Esophagus squamous epithelium (tissue), 5 donors: ENCODE results near the gene PPP1R14B. TPM values are rescaled to one million over a fixed set of nuclear protein-coding genes. Genes with fewer than 3 reads are reported as not detected.
A peak's percentile ranks its signal among the peaks of the same experiment; 100 is the strongest.

Experiments
- DNase-seq: peaks from one replicate; lab custom pipeline; 2025; lab: John Stamatoyannopoulos, UW
- H3K27ac ChIP-seq, 4 donors: fragments of 200-600 bp; sonication (generic); one replicate each; pipeline ENCODE4 v1.5.1; 2016 to 2019; ENCODE audit warnings: mild to moderate bottlenecking in 1 of 4
- H3K27me3 ChIP-seq, 4 donors: fragments of 200-600 bp; sonication (generic); 1 replicate in 3 of 4; 2 replicates in 1 of 4; pipeline versions ENCODE4 v1.5.1 to v1.6.0; 2017 to 2021; ENCODE audit warnings: antibody characterized with exemption in 1 of 4
- H3K36me3 ChIP-seq, 3 donors: fragments of 200-600 bp; sonication (generic); one replicate each; pipeline ENCODE4 v1.5.1; 2016 to 2019
- H3K4me1 ChIP-seq, 3 donors: fragments of 200-600 bp; sonication (generic); one replicate each; pipeline ENCODE4 v1.5.1; 2017 to 2019
- H3K4me3 ChIP-seq, 4 donors: fragments of 200-600 bp; sonication (generic); 1 replicate in 3 of 4; 2 replicates in 1 of 4; pipeline ENCODE4 v1.5.1; 2016 to 2019; ENCODE audit warnings: mild to moderate bottlenecking in 2 of 4, moderate library complexity in 1 of 4
- H3K9me3 ChIP-seq, 3 donors: fragments of 200-600 bp; sonication (generic); one replicate each; pipeline ENCODE4 v1.5.1; 2016 to 2019
- CTCF ChIP-seq, 6 experiments: fragments of 450-650 bp in 4 of 6; fragments of 200-600 bp in 2 of 6; sonication (generic) in 2 of 6; IDR thresholded peaks; one replicate each; pipeline ENCODE4 v1.5.1; 2016 to 2019; ENCODE audit warnings: antibody characterized with exemption in 6 of 6, mild to moderate bottlenecking in 4 of 6, moderate library complexity in 4 of 6
- POLR2A ChIP-seq, 4 donors: fragments of 450-650 bp; IDR thresholded peaks; one replicate each; pipeline ENCODE4 v1.6.1; 2017; ENCODE audit warnings: antibody characterized with exemption in 4 of 4, mild to moderate bottlenecking in 4 of 4, moderate library complexity in 3 of 4
- WGBS, 2 donors: methylation state at CpG; one replicate each; pipeline ENCODE4 v1.1.5; 2018; 5-methylcytosine and 5-hydroxymethylcytosine counted together
- intact Hi-C: fragments of 100-400 bp; cut with DNase I; formaldehyde crosslinking; loops from one replicate; pipeline ENCODE4 v1.15.0; 2022
- total RNA-seq, 4 donors: library from RNA; depleted of rRNA; stranded (reverse); fragments of >200 nt; gene quantifications; one replicate each; pipeline ENCODE4 v1.1.0, GENCODE V29; 2016
- donor health status: DM: yes; HTN: yes; CAD: no.

The PPP1R14B gene
- total RNA-seq, 4 donors from 2014 or later = 137 to 279 (median 203) TPM

GRCh38 chr11:64283092-64283491 lies 36.3 kb upstream of the PPP1R14B start:
- H3K4me1 ChIP-seq = peaks cover 24 to 56% (median 28%) of the 10 kb centered on the region in 3 donors
- peak overlapping the region; percentile 2 to 99 (median 97) for H3K27ac ChIP-seq

GRCh38 chr11:64281957-64282770 lies 35.4 kb upstream of the PPP1R14B start:
- H3K27me3 ChIP-seq = no peaks in the 10 kb centered on the region
- 89 to 95% methylated on average over 16 to 19 of the region's 22 CpGs for WGBS, 2 donors
- TF ChIP-seq POLR2A (IDR thresholded peaks at IDR 0.05) (no peak), CTCF (IDR thresholded peaks at IDR 0.05) (no peak)
- peaks cover 24 to 55% (median 29%) of the 10 kb centered on the region in 3 donors for H3K4me1 ChIP-seq
- no peak overlapping the region for H3K4me3 ChIP-seq
- DNase-seq = no peak
- intact Hi-C loops = no loop called here
- H3K36me3 ChIP-seq = peaks cover 4 to 47% (median 9%) of the 10 kb centered on the region in 3 donors
- peak overlapping the region in 1 of 4 donors; percentile 1 for H3K27ac ChIP-seq
- no peaks in the 10 kb centered on the region for H3K9me3 ChIP-seq

More at GRCh38 chr11:64283092-64283491, 36.3 kb upstream of the PPP1R14B start:
- Histone ChIP-seq H3K9me3 (no peaks in the 10 kb centered on the region), H3K27me3 (no peaks in the 10 kb centered on the region), H3K4me3 (peak overlapping the region in 2 of 4 donors; percentile 81 to 87), H3K36me3 (peaks cover 3 to 45% (median 4%) of the 10 kb centered on the region in 3 donors)
- WGBS, 2 donors = 84 to 89% methylated on average over 3 of the region's 3 CpGs
- intact Hi-C loops = no loop called here
- no peak for TF ChIP-seq CTCF (IDR thresholded peaks at IDR 0.05)
- no peak for TF ChIP-seq POLR2A (IDR thresholded peaks at IDR 0.05)
- no peak for DNase-seq

GRCh38 chr11:64278576-64279190 lies 31.9 kb upstream of the PPP1R14B start:
- H3K4me3 ChIP-seq = no peak overlapping the region
- H3K27ac ChIP-seq = no peak overlapping the region
- 88 to 97% methylated on average over 4 to 5 of the region's 8 CpGs for WGBS, 2 donors
- no peaks in the 10 kb centered on the region for H3K27me3 ChIP-seq
- H3K9me3 ChIP-seq = no peaks in the 10 kb centered on the region
- peaks cover 4 to 72% (median 9%) of the 10 kb centered on the region in 3 donors for H3K36me3 ChIP-seq
- peaks cover 17 to 58% (median 20%) of the 10 kb centered on the region in 3 donors for H3K4me1 ChIP-seq
- intact Hi-C loops = no loop called here
- DNase-seq = no peak
- TF ChIP-seq POLR2A (IDR thresholded peaks at IDR 0.05) (no peak), CTCF (IDR thresholded peaks at IDR 0.05) (no peak)

GRCh38 chr11:64276653-64277431 lies 30.1 kb upstream of the PPP1R14B start:
- intact Hi-C loops = no loop called here
- DNase-seq = no peak
- H3K36me3 ChIP-seq = peaks cover under 1 to 66% (median 9%) of the 10 kb centered on the region in 3 donors
- no peak overlapping the region for H3K4me3 ChIP-seq
- TF ChIP-seq POLR2A (IDR thresholded peaks at IDR 0.05) = no peak
- TF ChIP-seq CTCF (IDR thresholded peaks at IDR 0.05) = no peak
- H3K4me1 ChIP-seq = peaks cover 9 to 58% (median 14%) of the 10 kb centered on the region in 3 donors
- H3K9me3 ChIP-seq = no peaks in the 10 kb centered on the region
- H3K27me3 ChIP-seq = no peaks in the 10 kb centered on the region
- 51 to 70% methylated on average over 13 to 14 of the region's 17 CpGs for WGBS, 2 donors
- H3K27ac ChIP-seq = peak overlapping the region; percentile 38 to 81 (median 60)
